ENCODE results near the gene ARPC2. TPM values are rescaled to one million over a fixed set of nuclear protein-coding genes. Genes with fewer than 3 reads are reported as not detected.

The ARPC2 gene
- total and polyA plus RNA-seq, 10 of the 15 experiments (the other 5 are each of a cell fraction or from before 2014, with no cell fraction given): 440 to 980 (median 709) TPM

GRCh38 chr2:218294430-218295022 lies 77.5 kb downstream of the ARPC2 start:
- Histone ChIP-seq H3K9ac (ENCODE audit: control insufficient read depth, insufficient read depth, low read length) (no peak overlapping the region), H3K27me3 (replicated peaks in 1 of 2; ENCODE audit: control insufficient read depth in 2 of 2, insufficient read depth in 2 of 2, low read length in 1 of 2) (no peaks in the 10 kb centered on the region), H3K27ac (ENCODE audit: control insufficient read depth, insufficient read depth) (no peak overlapping the region), H4K20me1 (ENCODE audit: control insufficient read depth, insufficient read depth) (no peaks in the 10 kb centered on the region), H3K79me2 (ENCODE audit: control insufficient read depth, insufficient read depth, low read length) (peaks cover 15% of the 10 kb centered on the region), H3K9me3 (replicated peaks; ENCODE audit: control insufficient read depth, insufficient read depth, low read length) (no peaks in the 10 kb centered on the region), H3K4me3 (no peak overlapping the region), H2AFZ (ENCODE audit: control insufficient read depth, low read depth, low read length) (no peak overlapping the region), H3K4me1 (ENCODE audit: control insufficient read depth, insufficient read depth, low read length) (peaks cover 23% of the 10 kb centered on the region), H3K4me2 (ENCODE audit: control insufficient read depth, insufficient read depth) (no peak overlapping the region), H3K36me3 (ENCODE audit: control insufficient read depth in 2 of 2, insufficient read depth in 2 of 2, low read length in 1 of 2) (no peaks in the 10 kb centered on the region)
- in situ Hi-C loops (cut with MboI): loop anchor here (25.0 kb wide), 1 partner anchor 93 kb away; the partner anchor contains the start of genes CTDSP1 and SLC11A1
- DNase-seq (ENCODE audit: low read depth, low spot score): no peak
- TF ChIP-seq YY1 (IDR thresholded peaks at IDR 0.05; ENCODE audit: low read depth, low read length) (no peak), RB1 (IDR thresholded peaks at IDR 0.05; ENCODE audit: borderline replicate concordance) (no peak)
- ATAC-seq: no peak
- WGBS (ENCODE audit: insufficient coverage, insufficient replicate concordance, low lambda C conversion rate, missing lambda C conversion rate): 83% methylated on average over 5 of the region's 5 CpGs
- BruUV-seq (replicated peaks): no TSS peak
- no peak for FAIRE-seq
- CTCF ChIA-PET: interaction anchor here (1.3 to 8.2 kb wide), 5 partner anchors 7 to 62 kb away, joined by 3 to 150 read pairs (median 7); partner anchors contain the start of genes AAMP, CATIP and PNKD
- RAD21 ChIA-PET (ENCODE audit: unreplicated experiment): interaction anchor here (1.4 to 5.9 kb wide), 4 partner anchors 18 to 63 kb away, joined by 3 to 79 read pairs (median 17); partner anchors contain the start of genes AAMP, CATIP and PNKD
- intact Hi-C loops (cut with micrococcal nuclease; ENCODE audit: unreplicated experiment): loop anchor here (10.0 kb wide), 1 partner anchor 360 kb away; the partner anchor contains the start of genes BCS1L and ZNF142
- POLR2A ChIA-PET: interaction anchor here (0.7 to 1.7 kb wide), 3 partner anchors 35 to 62 kb away, joined by 3 to 5 read pairs (median 4); partner anchors contain the start of gene CATIP
- SMC1A ChIA-PET (ENCODE audit: uncharacterized antibody, unreplicated experiment): interaction anchor here (0.6 to 3.3 kb wide), 6 partner anchors 18 to 272 kb away, joined by 3 to 18 read pairs (median 4); partner anchors contain the start of gene CATIP

- no peak for TF ChIP-seq SUZ12 (IDR thresholded peaks at IDR 0.05; ENCODE audit: unreplicated experiment)
- TF ChIP-seq TARDBP (IDR thresholded peaks at IDR 0.05; ENCODE audit: borderline replicate concordance): no peak
- no TSS peak for BruUV-seq (replicated peaks)
- POLR2A ChIA-PET: interaction anchor here (0.6 to 1.7 kb wide), 4 partner anchors 9 to 62 kb away, joined by 4 to 5 read pairs (median 5); partner anchors contain the start of gene CATIP
- Histone ChIP-seq H3K79me2 (ENCODE audit: control insufficient read depth, insufficient read depth, low read length) (peaks cover 14% of the 10 kb centered on the region), H3K4me1 (ENCODE audit: control insufficient read depth, insufficient read depth, low read length) (peaks cover 20% of the 10 kb centered on the region), H3K4me2 (ENCODE audit: control insufficient read depth, insufficient read depth) (no peak overlapping the region), H3K27me3 (replicated peaks in 1 of 2; ENCODE audit: control insufficient read depth in 2 of 2, insufficient read depth in 2 of 2, low read length in 1 of 2) (no peaks in the 10 kb centered on the region), H4K20me1 (ENCODE audit: control insufficient read depth, insufficient read depth) (no peaks in the 10 kb centered on the region), H3K27ac (ENCODE audit: control insufficient read depth, insufficient read depth) (no peak overlapping the region), H2AFZ (ENCODE audit: control insufficient read depth, low read depth, low read length) (no peak overlapping the region), H3K36me3 (ENCODE audit: control insufficient read depth in 2 of 2, insufficient read depth in 2 of 2, low read length in 1 of 2) (no peaks in the 10 kb centered on the region), H3K9ac (ENCODE audit: control insufficient read depth, insufficient read depth, low read length) (no peak overlapping the region), H3K4me3 (no peak overlapping the region), H3K9me3 (replicated peaks; ENCODE audit: control insufficient read depth, insufficient read depth, low read length) (no peaks in the 10 kb centered on the region)
- intact Hi-C loops (cut with micrococcal nuclease; ENCODE audit: unreplicated experiment) (loop anchor here (10.0 kb wide), 1 partner anchor 360 kb away; the partner anchor contains the start of genes BCS1L and ZNF142), in situ Hi-C loops (cut with MboI) (loop anchor here (25.0 kb wide), 1 partner anchor 92 kb away; the partner anchor contains the start of genes CTDSP1 and SLC11A1)
- CTCF ChIA-PET: interaction anchor here (1.3 to 8.2 kb wide), 5 partner anchors 8 to 62 kb away, joined by 3 to 150 read pairs (median 7); partner anchors contain the start of genes AAMP, CATIP and PNKD
- SMC1A ChIA-PET (ENCODE audit: uncharacterized antibody, unreplicated experiment): interaction anchor here (0.6 to 3.3 kb wide), 6 partner anchors 10 to 271 kb away, joined by 3 to 18 read pairs (median 4); partner anchors contain the start of gene CATIP
- ATAC-seq (no peak), FAIRE-seq (no peak), DNase-seq (ENCODE audit: low read depth, low spot score) (no peak)
- RAD21 ChIA-PET (ENCODE audit: unreplicated experiment): interaction anchor here (0.8 to 4.8 kb wide), 6 partner anchors 8 to 62 kb away, joined by 3 to 30 read pairs (median 4); partner anchors contain the start of genes AAMP, CATIP and PNKD
- WGBS (ENCODE audit: insufficient coverage, insufficient replicate concordance, low lambda C conversion rate, missing lambda C conversion rate): 19% methylated on average over 7 of the region's 7 CpGs
These were observed 78.0 kb downstream of the ARPC2 start for GRCh38 chr2:218295029-218295428.

Measured in GM12878 (cell line).